ENCODE results near the gene SHC3. TPM values are rescaled to one million over a fixed set of nuclear protein-coding genes. Genes with fewer than 3 reads are reported as not detected.

Gene SHC3
- polyA plus RNA-seq, 1 donor from 2014 or later = 22.9 TPM

DNA sequence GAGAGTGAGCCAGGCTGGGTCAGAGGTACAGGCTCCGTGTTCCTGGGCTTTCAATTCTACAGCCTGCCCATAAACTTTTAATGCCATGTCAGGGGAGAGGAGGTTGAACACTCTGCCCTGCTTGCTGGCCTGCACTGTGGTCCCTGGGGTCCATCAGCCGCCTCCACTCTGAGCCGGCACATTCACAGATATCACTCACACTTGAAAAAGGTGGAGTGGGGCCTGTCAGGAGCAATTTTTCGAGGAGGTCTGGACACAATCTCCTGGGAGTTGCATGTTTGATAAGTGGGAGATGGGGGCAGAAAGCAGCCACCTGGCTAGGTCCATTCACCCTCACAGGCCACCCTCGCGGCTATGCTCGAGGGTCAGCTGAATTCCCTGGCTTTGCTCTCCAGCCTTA, 164.5 kb downstream of the SHC3 start:
- no peaks in the 10 kb centered on the region for H3F3A ChIP-seq (ENCODE audit: insufficient read depth, low read length, poor library complexity, severe bottlenecking)
- no peak overlapping the region for H2AFZ ChIP-seq (ENCODE audit: low read depth, low read length)
- TF ChIP-seq POLR2AphosphoS5 (IDR thresholded peaks at IDR 0.05) (no peak), EP300 (conservative IDR thresholded peaks at IDR 0.05; ENCODE audit: poor library complexity, severe bottlenecking) (no peak), MXI1 (conservative IDR thresholded peaks at IDR 0.05; ENCODE audit: poor library complexity, severe bottlenecking) (no peak), REST (IDR thresholded peaks at IDR 0.05; ENCODE audit: borderline replicate concordance) (no peak), TAF1 (IDR thresholded peaks at IDR 0.05; ENCODE audit: low read depth) (no peak), EZH2 (IDR thresholded peaks at IDR 0.05; ENCODE audit: borderline replicate concordance, insufficient read depth, low read length, poor library complexity, severe bottlenecking) (no peak), SMC3 (conservative IDR thresholded peaks at IDR 0.05; ENCODE audit: poor library complexity) (no peak), RAD21 (conservative IDR thresholded peaks at IDR 0.05) (no peak)
- TF ChIP-seq, protein P1, sequence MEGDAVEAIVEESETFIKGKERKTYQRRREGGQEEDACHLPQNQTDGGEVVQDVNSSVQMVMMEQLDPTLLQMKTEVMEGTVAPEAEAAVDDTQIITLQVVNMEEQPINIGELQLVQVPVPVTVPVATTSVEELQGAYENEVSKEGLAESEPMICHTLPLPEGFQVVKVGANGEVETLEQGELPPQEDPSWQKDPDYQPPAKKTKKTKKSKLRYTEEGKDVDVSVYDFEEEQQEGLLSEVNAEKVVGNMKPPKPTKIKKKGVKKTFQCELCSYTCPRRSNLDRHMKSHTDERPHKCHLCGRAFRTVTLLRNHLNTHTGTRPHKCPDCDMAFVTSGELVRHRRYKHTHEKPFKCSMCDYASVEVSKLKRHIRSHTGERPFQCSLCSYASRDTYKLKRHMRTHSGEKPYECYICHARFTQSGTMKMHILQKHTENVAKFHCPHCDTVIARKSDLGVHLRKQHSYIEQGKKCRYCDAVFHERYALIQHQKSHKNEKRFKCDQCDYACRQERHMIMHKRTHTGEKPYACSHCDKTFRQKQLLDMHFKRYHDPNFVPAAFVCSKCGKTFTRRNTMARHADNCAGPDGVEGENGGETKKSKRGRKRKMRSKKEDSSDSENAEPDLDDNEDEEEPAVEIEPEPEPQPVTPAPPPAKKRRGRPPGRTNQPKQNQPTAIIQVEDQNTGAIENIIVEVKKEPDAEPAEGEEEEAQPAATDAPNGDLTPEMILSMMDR (IDR thresholded peaks at IDR 0.05; ENCODE audit: poor library complexity, severe bottlenecking) = no peak
- H3K9me2 ChIP-seq (ENCODE audit: insufficient read depth, low read length) = no peaks in the 10 kb centered on the region
- no peaks in the 10 kb centered on the region for H4K20me1 ChIP-seq (ENCODE audit: insufficient read depth)
- H3K4me3 ChIP-seq (ENCODE audit: low read length) = no peak overlapping the region
- H3K9me3 ChIP-seq (ENCODE audit: low read length) = no peaks in the 10 kb centered on the region
- no peaks in the 10 kb centered on the region for H3K36me3 ChIP-seq (ENCODE audit: insufficient read depth, low read length)
- H3K4me2 ChIP-seq (ENCODE audit: low read length) = no peak overlapping the region
- H3K27ac ChIP-seq (ENCODE audit: low read length) = no peak overlapping the region
- no peak overlapping the region for H3K9ac ChIP-seq (ENCODE audit: low read length)
- H3K79me2 ChIP-seq (replicated peaks; ENCODE audit: insufficient read depth, low read length) = no peaks in the 10 kb centered on the region
- H3K27me3 ChIP-seq (ENCODE audit: insufficient read depth, low read depth, low read length) = no peaks in the 10 kb centered on the region

DNA sequence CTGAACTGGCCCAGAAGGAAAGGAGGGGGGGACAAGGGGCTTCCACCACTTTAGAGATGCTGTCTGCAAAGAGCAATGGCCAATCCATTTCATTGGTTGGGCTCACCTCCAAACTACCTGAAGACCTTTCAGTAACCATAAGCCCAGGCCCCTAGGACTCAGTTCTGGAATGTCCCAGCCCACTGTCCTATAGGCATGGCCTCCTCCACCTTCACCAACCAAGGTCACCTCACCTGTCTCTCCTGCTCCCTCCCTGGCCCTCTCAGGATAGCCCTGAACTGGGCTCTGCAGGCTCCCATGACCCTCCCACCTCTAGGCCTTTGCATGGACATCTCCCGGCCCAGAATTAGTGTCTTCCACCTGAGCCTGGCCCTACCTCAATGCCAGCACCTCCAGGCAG, 165.0 kb downstream of the SHC3 start:
- no peaks in the 10 kb centered on the region for H4K20me1 ChIP-seq (ENCODE audit: insufficient read depth)
- H3K4me3 ChIP-seq (ENCODE audit: low read length) = no peak overlapping the region
- H3K4me2 ChIP-seq (ENCODE audit: low read length) = no peak overlapping the region
- H3K36me3 ChIP-seq (ENCODE audit: insufficient read depth, low read length) = no peaks in the 10 kb centered on the region
- H3K9ac ChIP-seq (ENCODE audit: low read length) = no peak overlapping the region
- H2AFZ ChIP-seq (ENCODE audit: low read depth, low read length) = no peak overlapping the region
- no peak for TF ChIP-seq POLR2AphosphoS5 (IDR thresholded peaks at IDR 0.05)
- no peak for TF ChIP-seq MXI1 (conservative IDR thresholded peaks at IDR 0.05; ENCODE audit: poor library complexity, severe bottlenecking)
- TF ChIP-seq EZH2 (IDR thresholded peaks at IDR 0.05; ENCODE audit: borderline replicate concordance, insufficient read depth, low read length, poor library complexity, severe bottlenecking) = no peak
- TF ChIP-seq TAF1 (IDR thresholded peaks at IDR 0.05; ENCODE audit: low read depth) = no peak
- no peak for TF ChIP-seq EP300 (conservative IDR thresholded peaks at IDR 0.05; ENCODE audit: poor library complexity, severe bottlenecking)
- no peak for TF ChIP-seq REST (IDR thresholded peaks at IDR 0.05; ENCODE audit: borderline replicate concordance)
- no peaks in the 10 kb centered on the region for H3K27me3 ChIP-seq (ENCODE audit: insufficient read depth, low read depth, low read length)
- H3F3A ChIP-seq (ENCODE audit: insufficient read depth, low read length, poor library complexity, severe bottlenecking) = no peaks in the 10 kb centered on the region
- H3K79me2 ChIP-seq (replicated peaks; ENCODE audit: insufficient read depth, low read length) = no peaks in the 10 kb centered on the region
- H3K27ac ChIP-seq (ENCODE audit: low read length) = no peak overlapping the region
- H3K9me2 ChIP-seq (ENCODE audit: insufficient read depth, low read length) = no peaks in the 10 kb centered on the region
- H3K9me3 ChIP-seq (ENCODE audit: low read length) = no peaks in the 10 kb centered on the region

Data from neural cell (in vitro differentiated cells).